ENCODE measurements around the gene WDR26.
"Not testable (repeated sequence)": the region's sequence is repeated elsewhere in the genome, so short reads cannot be mapped to it uniquely, and the experiment has no call there.

Gene WDR26

DNA sequence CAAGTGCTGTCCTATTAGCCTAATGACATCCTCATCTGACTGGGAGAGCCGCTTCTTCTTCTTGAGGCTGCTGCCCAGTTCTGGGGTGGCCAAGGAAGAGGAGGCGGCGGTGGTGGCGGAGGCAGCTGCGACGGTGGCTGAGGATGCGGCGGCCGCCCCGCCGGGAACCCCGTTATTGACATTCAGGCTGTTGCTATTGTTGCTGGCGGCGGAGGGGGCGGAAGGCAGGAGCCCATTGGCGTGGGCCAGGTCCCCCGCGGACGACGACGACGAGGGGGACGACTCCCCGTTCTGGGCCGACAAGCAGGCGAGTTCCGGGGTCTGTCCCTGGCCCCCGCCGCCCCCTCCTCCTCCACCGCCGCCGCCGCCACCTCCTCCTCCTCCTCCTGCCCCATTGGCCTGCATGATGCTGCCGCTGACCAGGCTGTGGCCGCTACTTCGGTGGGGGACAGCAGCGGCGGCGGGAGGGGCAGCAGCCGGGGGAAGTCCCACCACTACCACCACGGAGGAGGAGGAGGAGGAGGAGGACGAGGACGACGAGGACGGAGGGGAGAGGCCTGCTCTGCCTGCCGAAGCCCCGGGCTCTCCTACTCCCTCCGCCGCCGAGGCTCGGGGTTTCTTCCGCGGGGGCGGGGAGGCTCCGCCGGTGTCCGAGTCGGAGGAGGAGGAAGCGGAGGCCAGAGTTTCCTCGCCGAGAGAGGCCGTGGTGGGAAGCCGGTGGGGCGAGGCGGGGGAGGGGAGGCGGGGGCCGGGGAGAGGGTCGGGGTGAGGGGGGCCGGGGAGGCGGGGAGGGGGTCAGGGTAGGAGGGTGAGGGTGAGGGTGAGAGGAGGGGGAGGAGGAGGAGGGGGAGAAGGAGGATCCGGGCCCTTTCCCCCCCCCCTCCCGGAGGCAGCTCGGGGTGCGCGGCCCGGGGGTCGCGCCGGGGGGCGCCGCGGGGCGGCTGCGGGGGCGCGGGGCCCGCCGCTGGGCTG is 610 bp downstream of the WDR26 start:
- no peak for DNase-seq (ENCODE audit: low read depth, low spot score)

DNA sequence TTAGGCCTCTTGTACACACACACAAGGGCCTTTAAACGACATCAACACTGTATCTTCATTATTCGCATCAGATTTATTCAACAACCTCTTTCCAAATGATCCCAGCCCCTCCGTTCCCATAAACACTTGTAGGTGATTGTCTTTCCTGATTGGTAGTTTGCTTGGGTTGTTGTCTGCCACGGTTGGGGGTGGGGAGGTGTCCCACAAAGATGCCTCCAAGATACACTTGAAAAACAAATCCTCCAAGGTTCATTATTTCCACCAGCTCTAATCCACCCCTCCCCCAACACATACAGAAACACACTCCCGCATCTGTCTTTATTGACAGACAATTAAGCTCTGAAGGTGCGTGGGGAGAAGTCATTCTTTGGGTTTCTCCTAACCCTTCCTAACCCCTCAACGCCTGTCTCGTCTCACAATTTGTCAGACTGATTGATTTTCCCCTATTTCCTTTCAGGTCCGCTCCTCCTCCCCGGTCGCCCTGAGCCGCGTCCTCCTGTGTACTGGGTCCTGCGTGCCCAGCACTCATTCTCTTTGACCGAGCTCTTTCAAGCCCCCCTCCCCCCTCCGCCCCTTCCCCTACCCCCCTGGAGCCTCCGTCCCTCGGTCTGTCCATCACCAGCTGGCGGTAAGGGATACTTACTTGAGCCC is 1.4 kb downstream of the WDR26 start:
- no peak for DNase-seq (ENCODE audit: low read depth, low spot score)

DNA sequence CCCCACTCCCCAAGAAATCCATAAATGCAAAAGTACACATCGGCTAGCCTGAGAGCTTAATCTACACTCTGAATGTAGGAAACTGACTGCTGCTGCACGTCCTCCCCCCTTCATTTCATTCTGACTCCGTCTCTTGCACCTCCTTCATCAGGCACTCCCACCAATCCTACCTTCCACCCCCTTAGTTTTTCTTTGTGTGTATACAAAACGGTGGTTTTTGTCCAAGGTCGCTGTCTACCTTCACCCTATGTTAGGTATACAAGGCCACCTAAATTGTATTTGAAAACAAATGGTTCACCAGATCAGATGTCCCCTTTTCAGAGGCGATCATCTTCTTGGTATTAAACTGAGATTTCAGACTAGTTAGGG is 1.9 kb downstream of the WDR26 start:
- no peak for DNase-seq (ENCODE audit: low read depth, low spot score)

DNA sequence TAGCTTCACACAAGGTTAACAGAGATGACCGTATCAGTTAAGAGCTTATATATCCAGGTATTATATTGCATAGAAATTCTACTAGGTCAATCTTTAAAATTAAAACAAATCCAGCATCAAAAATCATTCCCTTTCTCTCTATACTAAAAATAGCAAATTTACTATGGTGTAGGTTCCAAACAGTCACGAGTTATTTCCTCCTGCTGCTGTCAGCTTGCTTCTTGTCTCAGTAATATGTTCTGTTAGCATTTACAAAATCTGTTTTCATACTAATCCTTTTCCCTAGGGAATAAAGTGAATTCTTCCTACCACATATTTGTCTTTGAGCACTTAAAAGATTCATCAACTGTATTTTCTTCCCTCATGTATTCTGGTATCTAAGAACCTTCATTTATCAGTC is 2.5 kb downstream of the WDR26 start:
- DNase-seq (ENCODE audit: low read depth, low spot score), result no peak

DNA sequence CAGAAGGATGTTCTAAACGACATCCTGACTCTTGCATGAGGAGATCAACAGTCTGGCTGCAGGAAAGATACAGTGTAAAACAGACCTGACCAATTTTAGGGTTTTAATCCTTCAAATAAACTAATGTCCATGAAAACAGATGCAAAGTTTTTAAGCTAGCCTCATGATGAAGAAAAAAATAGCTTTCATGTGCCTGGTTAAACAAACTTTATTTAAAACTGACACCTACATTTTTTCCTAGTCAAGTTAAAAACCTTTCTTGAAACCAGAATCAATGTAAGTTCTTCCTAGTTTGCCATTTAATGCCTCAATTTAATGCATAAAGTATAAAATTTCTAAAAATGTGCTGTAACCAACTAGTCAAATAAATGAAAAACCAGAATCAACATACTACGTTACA is 2.9 kb downstream of the WDR26 start:
- no peak for DNase-seq (ENCODE audit: low read depth, low spot score)

DNA sequence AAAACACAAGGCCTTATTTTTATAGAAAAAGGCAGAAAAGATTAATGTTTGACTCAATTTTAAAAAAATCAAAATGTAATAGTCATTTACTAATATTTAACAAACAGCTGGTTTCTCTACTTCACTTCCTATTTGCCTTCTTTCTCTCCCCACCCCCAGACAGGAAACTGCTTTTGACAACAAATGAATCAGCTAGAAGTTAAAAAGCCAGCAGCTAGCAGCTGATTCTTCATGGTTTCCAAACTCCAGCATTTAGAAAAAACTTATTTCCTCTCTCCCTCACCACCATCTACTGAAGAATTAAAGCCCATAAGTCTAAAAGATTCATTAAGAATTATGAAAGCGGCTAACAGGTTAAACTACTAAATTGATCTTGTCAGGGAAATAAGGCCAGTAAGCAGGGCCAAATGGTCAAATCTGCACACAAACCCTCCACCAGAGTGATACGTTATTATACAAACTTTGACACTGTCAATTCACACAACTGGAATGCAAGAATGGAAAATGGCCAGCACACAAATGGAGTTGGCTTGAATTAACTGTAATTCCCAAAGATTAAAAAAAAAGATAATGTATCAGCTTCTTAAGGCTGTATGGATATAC is 4.0 kb downstream of the WDR26 start:
- DNase-seq (ENCODE audit: low read depth, low spot score), result no peak

DNA sequence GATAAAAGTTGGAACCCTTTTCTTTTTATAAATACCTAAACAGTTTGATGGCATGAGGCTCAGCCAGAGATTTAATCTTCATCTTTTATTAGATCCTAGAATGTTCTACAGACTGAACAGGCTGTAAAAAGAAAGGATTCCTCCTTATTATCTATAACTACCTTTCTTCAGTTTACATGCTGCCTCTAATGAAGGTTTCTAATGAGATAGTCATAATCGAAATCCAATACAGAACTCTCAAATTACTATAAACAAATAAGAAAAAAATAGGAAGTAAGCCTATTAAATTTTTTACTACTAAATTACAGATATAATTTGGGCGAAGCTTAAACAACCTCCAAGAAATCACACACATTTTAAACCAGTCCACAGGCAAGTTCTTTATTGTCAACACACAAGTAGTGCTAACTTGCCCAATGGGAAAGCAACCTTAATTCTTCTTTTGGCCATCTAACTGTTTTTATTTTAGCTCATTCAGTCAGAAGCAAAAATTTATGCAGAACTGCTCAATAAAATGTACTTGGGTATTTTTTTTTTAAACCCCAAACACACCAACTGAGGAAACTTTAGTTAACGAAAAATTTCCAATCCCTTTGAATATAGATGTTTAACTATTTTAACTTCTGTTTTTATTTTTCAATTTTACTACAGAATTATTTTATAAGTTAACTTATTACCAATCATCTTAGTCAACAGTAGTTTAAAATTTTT is 4.8 kb downstream of the WDR26 start:
- DNase-seq (ENCODE audit: low read depth, low spot score), result no peak

DNA sequence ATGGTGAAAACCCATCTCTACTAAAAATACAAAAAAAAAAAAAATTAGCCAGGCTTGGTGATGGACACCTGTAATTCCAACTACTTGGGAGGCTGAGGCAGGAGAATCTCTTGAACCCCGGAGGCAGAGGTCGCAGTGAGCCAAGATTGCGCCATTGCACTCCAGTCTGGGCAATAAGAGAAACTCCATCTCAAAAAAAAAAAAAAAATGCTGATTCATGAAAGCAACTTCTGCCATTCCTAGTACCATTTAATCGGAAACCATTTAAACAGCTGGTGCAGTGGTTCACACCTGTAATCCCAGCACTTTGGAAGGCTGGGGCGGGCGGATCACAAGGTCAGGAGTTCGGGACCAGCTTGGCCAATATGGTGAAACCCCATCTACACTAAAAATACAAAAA is 5.9 kb downstream of the WDR26 start:
- DNase-seq (ENCODE audit: low read depth, low spot score), result not testable (repeated sequence)

DNA sequence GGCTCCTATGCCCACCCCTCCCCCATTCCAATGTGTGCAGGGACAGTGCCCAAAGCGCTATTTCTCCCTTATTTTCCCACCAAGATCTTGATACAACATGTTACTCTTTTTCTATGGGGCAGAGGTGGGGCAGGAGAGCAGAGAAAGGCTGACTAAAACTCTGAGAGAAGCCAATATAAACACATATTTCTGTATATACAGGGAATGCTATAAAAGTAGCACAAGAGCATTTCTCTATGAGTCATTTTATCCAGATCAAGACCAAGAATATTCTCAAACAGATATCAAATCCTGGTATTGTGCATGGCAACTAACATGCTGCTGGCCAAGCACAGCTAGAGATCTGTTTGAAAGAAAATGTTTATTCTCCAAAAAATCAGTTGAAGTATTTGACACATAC is 7.3 kb downstream of the WDR26 start:
- no peak for DNase-seq (ENCODE audit: low read depth, low spot score)

DNA sequence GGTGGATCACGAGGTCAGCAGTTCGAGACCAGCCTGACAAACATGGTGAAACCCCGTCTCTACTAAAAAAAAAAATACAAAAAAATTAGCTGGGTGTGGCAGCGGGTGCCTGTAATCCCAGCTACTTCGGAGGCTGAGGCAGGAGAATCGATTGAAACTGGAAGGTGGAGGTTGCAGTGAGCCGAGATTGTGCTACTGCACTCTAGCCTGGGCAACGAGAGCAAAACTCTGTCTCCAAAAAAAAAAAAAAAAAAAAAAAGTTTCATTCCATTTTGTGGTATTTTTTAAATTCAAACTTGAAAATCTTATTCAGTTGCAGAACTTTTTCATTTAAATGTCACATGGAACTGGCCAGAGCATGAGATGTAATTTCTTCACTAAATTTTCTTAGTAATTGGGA is 7.7 kb downstream of the WDR26 start:
- not testable (repeated sequence) for DNase-seq (ENCODE audit: low read depth, low spot score)

DNA sequence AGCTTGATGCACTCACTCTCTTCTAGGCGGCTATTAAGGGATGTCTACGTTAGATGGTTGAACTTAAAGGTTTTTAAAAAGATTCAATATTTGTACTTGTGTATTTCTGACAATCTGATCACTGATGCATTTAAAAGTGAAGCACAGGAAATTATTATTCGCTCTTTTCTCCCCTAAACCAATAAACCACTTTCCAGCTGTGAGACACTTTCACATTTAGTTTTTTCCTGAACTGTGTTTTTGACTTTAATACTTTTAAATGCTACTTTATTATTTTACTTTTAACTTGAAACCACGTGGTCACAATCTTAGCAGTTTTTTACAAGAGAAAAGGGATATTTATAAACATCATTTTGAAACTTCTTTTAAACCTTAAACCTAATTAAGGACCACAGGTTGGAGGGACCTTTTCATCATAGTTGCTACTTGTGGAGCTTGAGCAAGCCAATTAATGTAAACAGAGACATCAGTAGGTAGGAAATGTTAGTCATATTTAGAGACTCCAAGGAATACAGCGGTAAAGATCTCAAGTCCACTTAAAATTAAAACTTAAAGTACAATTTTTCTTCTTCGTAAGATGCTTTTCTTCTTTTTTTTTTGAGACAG is 9.2 kb downstream of the WDR26 start:
- no peak for DNase-seq (ENCODE audit: low read depth, low spot score)

DNA sequence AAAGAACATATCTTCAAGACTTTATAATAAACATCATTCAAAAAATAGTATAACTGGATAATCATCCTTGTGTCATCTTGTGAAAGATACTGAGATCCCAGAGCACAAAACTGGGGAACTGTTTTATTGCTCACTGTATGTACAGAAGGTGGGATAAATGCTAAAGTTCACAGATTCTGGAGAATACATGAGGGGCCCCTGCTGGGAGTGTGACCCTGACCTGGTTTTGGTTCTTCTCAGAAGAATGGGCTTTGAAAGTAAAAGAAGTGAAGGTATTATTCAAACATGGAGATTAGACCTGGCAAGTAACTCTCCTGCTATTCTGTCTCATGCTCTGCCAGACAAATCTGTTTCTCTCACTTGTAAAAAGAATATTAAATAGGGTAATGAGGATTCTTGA is 14.5 kb downstream of the WDR26 start:
- no peak for DNase-seq (ENCODE audit: low read depth, low spot score)

DNA sequence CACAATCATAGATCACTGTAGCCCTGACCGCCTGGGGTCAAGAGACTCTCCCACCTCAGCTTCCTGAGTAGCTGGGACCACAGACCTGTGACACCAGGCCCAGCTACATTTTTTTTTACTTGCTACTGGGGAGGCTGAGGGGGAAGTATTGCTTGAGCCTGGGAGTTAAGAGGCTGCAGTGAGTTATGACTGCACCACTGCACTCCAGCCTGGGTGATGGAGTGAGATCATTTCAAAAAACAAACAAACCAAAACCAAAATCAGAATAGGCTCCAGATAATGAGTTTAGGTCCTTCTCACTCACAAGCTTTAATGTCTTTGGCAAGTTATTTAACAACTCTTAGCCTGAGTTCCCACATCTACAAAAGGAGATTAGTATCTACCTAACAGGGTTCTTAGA is 22.8 kb downstream of the WDR26 start:
- no peak for DNase-seq (ENCODE audit: low read depth, low spot score)

DNA sequence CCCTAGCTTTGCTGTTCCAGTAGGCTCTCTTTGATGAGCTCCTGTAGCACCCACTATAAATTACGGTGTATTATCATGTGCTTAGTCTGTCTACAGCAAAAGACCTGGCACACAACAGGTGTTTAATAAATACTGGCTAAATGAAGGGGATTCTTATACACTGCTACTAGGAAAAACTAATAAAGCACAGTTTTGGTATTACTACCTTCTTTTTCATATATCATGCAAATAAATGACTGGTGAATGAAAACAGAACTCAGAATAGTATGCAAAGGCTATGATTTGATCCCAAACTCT is 26.4 kb downstream of the WDR26 start:
- no peak for DNase-seq (ENCODE audit: low read depth, low spot score)

DNA sequence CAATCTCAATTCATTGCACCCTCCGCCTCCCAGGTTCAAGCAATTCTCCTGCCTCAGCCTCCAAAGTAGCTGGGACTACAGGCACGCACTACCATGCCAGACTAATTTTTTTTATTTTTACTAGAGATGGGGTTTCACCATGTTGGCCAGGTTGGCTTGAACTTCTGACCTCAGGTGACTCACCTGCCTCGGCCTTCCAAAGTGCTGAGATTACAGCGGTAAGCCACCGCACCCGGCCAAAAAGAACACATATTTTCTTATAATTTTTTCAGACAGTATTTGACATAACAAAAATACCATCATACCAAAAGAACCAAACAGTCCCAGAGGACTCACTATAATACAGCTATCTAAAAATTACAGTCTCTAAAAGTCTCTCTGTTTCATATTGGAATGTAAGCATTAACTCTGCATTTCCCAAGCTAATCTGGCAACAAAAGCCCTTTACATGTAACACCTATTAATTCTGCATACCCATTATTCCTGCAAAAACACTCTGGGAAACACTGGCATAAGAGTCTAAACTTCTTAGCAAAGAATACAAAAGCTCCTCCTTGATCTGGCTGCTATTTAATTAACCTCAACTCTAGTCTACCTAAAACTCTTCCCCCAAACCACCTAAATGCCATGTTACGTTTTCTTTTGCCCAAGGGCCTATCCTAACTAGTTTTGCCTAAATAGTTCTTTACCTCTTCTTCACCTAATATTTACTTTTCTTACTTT is 26.9 kb downstream of the WDR26 start:
- DNase-seq (ENCODE audit: low read depth, low spot score), result no peak

DNA sequence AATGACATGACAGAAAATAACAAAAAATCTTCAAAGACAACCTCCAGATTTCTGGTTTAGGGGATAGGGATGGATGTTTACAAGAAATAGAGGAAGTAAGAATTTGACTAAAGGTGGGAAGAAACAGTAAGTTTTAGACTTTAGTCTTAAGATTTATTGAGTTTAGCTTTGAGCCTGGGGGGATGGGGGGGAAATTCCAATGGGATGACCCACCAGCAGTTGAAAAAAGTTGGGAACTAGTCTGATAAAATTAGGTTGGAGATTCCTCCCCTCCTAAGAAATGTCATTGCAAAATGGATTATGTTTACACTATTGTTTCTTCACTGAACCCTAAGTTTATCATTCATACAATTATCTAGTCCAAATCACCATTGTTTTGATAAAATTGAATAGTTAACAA is 28.4 kb downstream of the WDR26 start:
- no peak for DNase-seq (ENCODE audit: low read depth, low spot score)

DNA sequence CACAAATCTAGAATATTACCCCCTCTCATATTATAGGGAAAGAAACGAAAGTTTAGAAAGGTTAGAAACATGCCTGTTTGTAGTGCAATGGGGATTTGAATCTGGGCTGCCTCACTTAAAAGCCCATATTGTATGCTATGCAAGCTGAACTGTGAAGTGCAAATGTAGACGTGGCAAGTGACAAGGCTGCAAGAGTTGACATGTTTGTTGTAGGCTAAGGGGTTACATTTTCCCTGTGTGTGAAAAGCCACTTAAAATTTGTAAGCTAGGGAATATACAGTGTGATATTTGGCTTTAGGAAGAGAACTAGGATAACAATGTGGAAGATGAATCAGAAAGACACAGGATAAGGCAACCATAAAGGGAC is 29.0 kb downstream of the WDR26 start:
- no peak for DNase-seq (ENCODE audit: low read depth, low spot score)

DNA sequence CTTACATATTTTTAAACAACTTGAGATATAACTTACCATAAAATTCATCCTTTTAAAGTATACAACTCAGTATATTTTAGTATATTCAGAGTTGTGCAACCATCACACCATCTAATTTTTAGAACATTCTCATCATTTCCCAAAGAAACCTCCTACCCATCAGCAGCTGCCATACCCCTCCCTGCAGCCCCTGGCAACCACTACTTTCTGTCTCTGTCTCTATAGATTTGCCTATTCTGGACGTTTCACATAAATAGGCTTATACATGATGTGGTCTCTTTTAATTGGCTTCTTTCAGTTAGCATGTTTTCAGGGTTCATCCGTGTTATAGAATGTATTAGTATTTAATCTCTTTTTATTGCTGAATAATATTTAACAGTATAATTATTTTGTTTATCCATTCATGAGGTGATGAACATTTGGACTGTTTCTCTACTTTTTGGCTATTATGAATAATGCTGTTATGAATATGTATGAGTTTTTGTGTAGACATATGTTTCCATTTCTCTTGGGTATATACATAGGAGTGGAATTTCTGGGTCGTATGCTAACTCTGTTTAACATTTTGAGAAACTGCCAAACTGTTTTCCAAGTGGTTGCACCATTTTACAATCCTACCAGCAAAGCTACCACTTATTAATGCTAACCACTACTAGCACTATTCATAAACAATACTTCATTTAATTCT is 29.5 kb downstream of the WDR26 start:
- DNase-seq (ENCODE audit: low read depth, low spot score), result no peak

DNA sequence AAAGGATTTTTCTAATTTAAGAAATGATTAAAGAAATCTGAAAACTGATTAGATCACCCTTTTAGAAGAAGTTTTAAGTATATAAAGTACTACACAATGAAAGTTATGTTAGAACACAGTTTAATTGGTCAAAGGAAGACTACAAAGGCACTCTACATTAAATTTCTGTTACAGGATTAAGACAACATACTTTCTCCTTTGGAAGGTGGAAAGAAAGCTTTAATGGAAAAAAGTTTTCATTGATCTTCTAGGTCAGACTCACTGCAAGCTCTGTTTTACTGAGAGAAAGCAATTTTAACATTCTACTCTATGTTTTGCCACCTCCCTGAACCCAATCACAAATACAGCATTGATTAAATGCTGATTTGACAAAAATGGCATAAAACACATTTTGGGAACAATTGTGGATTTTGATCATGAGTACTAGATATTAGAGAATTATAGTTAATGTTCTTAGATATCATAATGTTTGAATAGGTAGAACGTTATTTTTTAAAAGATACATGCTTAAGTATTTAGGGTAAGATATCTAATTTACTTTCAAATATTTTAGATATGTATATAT is 32.0 kb downstream of the WDR26 start:
- no peak for DNase-seq (ENCODE audit: low read depth, low spot score)

DNA sequence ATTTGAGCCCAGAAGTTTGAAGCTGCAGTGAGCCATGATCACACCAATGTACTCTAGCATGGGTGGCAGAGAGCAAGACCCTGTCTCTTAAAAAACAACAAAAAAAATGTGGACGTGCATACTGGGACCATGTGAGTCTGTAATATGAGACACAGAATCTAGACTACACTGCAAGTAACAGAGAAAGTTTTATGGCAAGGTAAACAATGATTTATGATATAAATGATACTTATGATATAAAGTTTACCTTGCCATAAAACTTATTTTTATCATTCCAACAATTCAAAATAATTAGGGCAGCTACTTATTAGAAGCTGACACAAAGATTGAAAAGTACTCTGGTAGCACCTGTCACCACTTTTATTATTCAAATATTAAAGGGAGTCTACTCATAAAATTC is 34.7 kb downstream of the WDR26 start:
- no peak for DNase-seq (ENCODE audit: low read depth, low spot score)

Measured in activated naive CD8-positive, alpha-beta T cell treated with anti-CD3 and anti-CD28 coated beads, Interleukin-2, amount 50 U/mL, for 16 hours (primary cell).